A549 (cell line): ENCODE measurements around the gene ITGB2. TPM values are rescaled to one million over a fixed set of nuclear protein-coding genes. Genes with fewer than 3 reads are reported as not detected.
A peak's percentile ranks its signal among the peaks of the same experiment; 100 is the strongest.

ENCODE experiments used
- ATAC-seq, 2 experiments: fragments of 200-7000 bp in 1 of 2; fragments of >200 bp in 1 of 2; cut with Nextera tagmentation in 1 of 2; cut with Tn5 transposase in 1 of 2; 3 replicates each; pipeline versions ENCODE4 v1.8.0 to v1.9.1; 2018 to 2020; ENCODE audit warnings: mild to moderate bottlenecking in 1 of 2, moderate library complexity in 1 of 2
- CTCF ChIA-PET: fragments of 300-600 bp; sonication (Branson Sonifier 250); formaldehyde crosslinking; extraction: SDS; loops from one replicate; lab custom pipeline; 2021; ENCODE audit warnings: antibody characterized with exemption, inconsistent platforms; lab: Yijun Ruan, JAX
- POLR2A ChIA-PET: fragments of 350-600 bp; formaldehyde crosslinking; extraction: SDS; loops from one replicate; lab custom pipeline; 2021; ENCODE audit warnings: antibody characterized with exemption, inconsistent platforms; lab: Yijun Ruan, JAX
- DNase-seq, 2 experiments: peaks; one replicate each; pipeline versions ENCODE4 v3.0.0 to v3.0.0-alpha.2; 2011 to 2016; ENCODE audit warnings: low read depth in 1 of 2, low spot score in 1 of 2
- FAIRE-seq: peaks from 2 replicates; lab custom pipeline; 2011; peaks lifted over from hg19 to GRCh38; lab: Jason Lieb, UNC
- H3K27ac ChIP-seq, 2 experiments: fragments of >200 bp; sonication (Bioruptor Twin); formaldehyde crosslinking; 3 replicates each; pipeline ENCODE4 v1.5.1; 2016 to 2017
- H3K4me1 ChIP-seq: fragments of >200 bp; sonication (Bioruptor Twin); formaldehyde crosslinking; 3 replicates; pipeline ENCODE4 v1.6.1; 2016
- H3K4me2 ChIP-seq: fragments of >200 bp; sonication (Bioruptor Twin); formaldehyde crosslinking; 3 replicates; pipeline ENCODE4 v1.6.1; 2016
- H3K4me3 ChIP-seq: fragments of >200 bp; sonication (Bioruptor Twin); formaldehyde crosslinking; 3 replicates; pipeline ENCODE4 v1.5.1; 2016
- H3K9me3 ChIP-seq: fragments of >200 bp; sonication (Bioruptor Twin); formaldehyde crosslinking; 3 replicates; pipeline ENCODE4 v1.6.1; 2016
- BHLHE40 ChIP-seq: IDR thresholded peaks from 2 replicates; pipeline ENCODE4 v1.6.1; 2012; ENCODE audit warnings: low read depth, low read length, inconsistent platforms
- CBX2 ChIP-seq: fragments of 200-600 bp; sonication (generic); IDR thresholded peaks from 2 replicates; pipeline ENCODE4 v1.6.1; 2016; ENCODE audit warnings: low read depth, mild to moderate bottlenecking, borderline replicate concordance
- CEBPB ChIP-seq, 2 experiments: fragments of >200 bp in 1 of 2; sonication (Bioruptor Twin) in 1 of 2; formaldehyde crosslinking in 1 of 2; IDR thresholded peaks; 2 replicates each; pipeline ENCODE4 v1.6.1; 2012 to 2016
- EP300 ChIP-seq, 2 experiments: fragments of >200 bp; sonication (Bioruptor Twin); formaldehyde crosslinking; IDR thresholded peaks; 2 replicates in 1 of 2; 3 replicates in 1 of 2; pipeline ENCODE4 v1.6.1; 2016 to 2017
- FOSL2 ChIP-seq, 2 experiments: fragments of 450-650 bp in 1 of 2; fragments of >200 bp in 1 of 2; sonication (Bioruptor Twin) in 1 of 2; formaldehyde crosslinking; IDR thresholded peaks; 2 replicates each; pipeline versions ENCODE4 v1.5.0 to v1.6.1; 2016 to 2020; ENCODE audit warnings: mild to moderate bottlenecking in 1 of 2, moderate library complexity in 1 of 2
- FOXS1 ChIP-seq: fragments of 250-450 bp; sonication (Bioruptor Pico); IDR thresholded peaks from 2 replicates; pipeline ENCODE4 v1.5.0; 2020; ENCODE audit warnings: mild to moderate bottlenecking, moderate library complexity
- HDAC2 ChIP-seq: fragments of 200-600 bp; sonication (generic); IDR thresholded peaks from 2 replicates; pipeline ENCODE4 v1.6.1; 2016
- JUNB ChIP-seq: fragments of >200 bp; sonication (Bioruptor Twin); formaldehyde crosslinking; IDR thresholded peaks from 2 replicates; pipeline ENCODE4 v1.6.1; 2016
- KDM1A ChIP-seq: fragments of 200-600 bp; sonication (generic); IDR thresholded peaks from 2 replicates; pipeline ENCODE4 v1.6.1; 2016; ENCODE audit warnings: low read depth, mild to moderate bottlenecking
- KDM5A ChIP-seq: fragments of 200-600 bp; sonication (generic); IDR thresholded peaks from 2 replicates; pipeline ENCODE4 v1.6.1; 2016; ENCODE audit warnings: antibody characterized with exemption, mild to moderate bottlenecking
- MAFK ChIP-seq: fragments of 450-650 bp; IDR thresholded peaks from 2 replicates; pipeline ENCODE4 v1.6.1; 2014; ENCODE audit not compliant: partially characterized antibody
- MAZ ChIP-seq: fragments of 150-350 bp; IDR thresholded peaks from 2 replicates; pipeline ENCODE4 v1.6.1; 2014; ENCODE audit warnings: antibody characterized with exemption, low read depth, low read length, borderline replicate concordance
- NPAS2 ChIP-seq: fragments of 250-450 bp; sonication (Bioruptor Pico); IDR thresholded peaks from 2 replicates; pipeline ENCODE4 v1.8.0; 2022; ENCODE audit warnings: mild to moderate bottlenecking, moderate library complexity, borderline replicate concordance
- POLR2A ChIP-seq: IDR thresholded peaks from 2 replicates; pipeline ENCODE4 v1.6.1; 2012; ENCODE audit warnings: mild to moderate bottlenecking, low read length
- RAD21 ChIP-seq, 2 experiments: fragments of >200 bp in 1 of 2; sonication (Bioruptor Twin) in 1 of 2; formaldehyde crosslinking in 1 of 2; IDR thresholded peaks in 1 of 2; conservative IDR thresholded peaks in 1 of 2; 2 replicates in 1 of 2; 3 replicates in 1 of 2; pipeline ENCODE4 v1.6.1; 2012 to 2018; ENCODE audit warnings: inconsistent platforms in 1 of 2
- RNF2 ChIP-seq: fragments of 200-600 bp; sonication (generic); IDR thresholded peaks from 2 replicates; pipeline ENCODE4 v1.6.1; 2016; ENCODE audit warnings: low read depth, mild to moderate bottlenecking, antibody characterized with exemption, moderate library complexity, borderline replicate concordance
- SMC3 ChIP-seq: fragments of >200 bp; sonication (Bioruptor Twin); formaldehyde crosslinking; IDR thresholded peaks from 3 replicates; pipeline ENCODE4 v1.6.1; 2018; ENCODE audit warnings: inconsistent platforms
- WGBS: methylation state at CpG from one replicate; pipeline ENCODE4 v1.1.6; 2017; ENCODE audit errors: missing lambda C conversion rate; 5-methylcytosine and 5-hydroxymethylcytosine counted together
- polyA plus RNA-seq, 4 experiments: library from polyadenylated mRNA; depleted of rRNA in 3 of 4; stranded (reverse); fragments of >200 nt; fragmentation: RNase III in 1 of 4; extraction: RNeasy Plus Mini Kit Qiagen cat#74134 plus additional on column Dnase treatment in 1 of 4; gene quantifications; 2 replicates in 3 of 4; 3 replicates in 1 of 4; pipeline ENCODE4 v1.2.3, GENCODE V29; 2011 to 2017
- TF ChIP-seq, protein P1 (sequence below): IDR thresholded peaks from 2 replicates; pipeline ENCODE4 v1.6.1; 2012; ENCODE audit warnings: low read depth, borderline replicate concordance
- TF ChIP-seq, protein P2 (sequence below): fragments of >200 bp; sonication (Bioruptor Twin); formaldehyde crosslinking; IDR thresholded peaks from 3 replicates; pipeline ENCODE4 v1.6.1; 2016
- TF ChIP-seq, protein P3 (sequence below): fragments of 250-450 bp; sonication (Bioruptor Pico); IDR thresholded peaks from 2 replicates; pipeline ENCODE4 v1.5.0; 2020; ENCODE audit warnings: low read depth, mild to moderate bottlenecking, moderate library complexity
- TF ChIP-seq, protein P4 (sequence below): fragments of >200 bp; sonication (Bioruptor Twin); formaldehyde crosslinking; IDR thresholded peaks from 3 replicates; pipeline ENCODE4 v1.5.1; 2016
- TF ChIP-seq, protein P5 (sequence below): fragments of 450-650 bp; IDR thresholded peaks from 2 replicates; pipeline ENCODE4 v1.6.1; 2014; ENCODE audit warnings: antibody characterized with exemption
- TF ChIP-seq, protein P6 (sequence below): fragments of 200-600 bp; sonication (generic); IDR thresholded peaks from 2 replicates; pipeline ENCODE4 v1.6.1; 2016; ENCODE audit warnings: antibody characterized with exemption, mild to moderate bottlenecking, moderate library complexity
- TF ChIP-seq, protein P7 (sequence below): fragments of >200 bp; sonication (Bioruptor Twin); formaldehyde crosslinking; IDR thresholded peaks from 2 replicates; pipeline ENCODE4 v1.6.1; 2016
- TF ChIP-seq, protein P8 (sequence below): fragments of 150-350 bp; IDR thresholded peaks from 2 replicates; pipeline ENCODE4 v1.6.1; 2014; ENCODE audit warnings: low read depth, mild to moderate bottlenecking, low read length
- TF ChIP-seq, protein P9 (sequence below): IDR thresholded peaks from 2 replicates; pipeline ENCODE4 v1.6.1; 2012

The ITGB2 gene
- polyA plus RNA-seq, 2 of the 4 experiments (the other 2 are of a cell fraction) = 0.46 to 0.59 TPM

DNA sequence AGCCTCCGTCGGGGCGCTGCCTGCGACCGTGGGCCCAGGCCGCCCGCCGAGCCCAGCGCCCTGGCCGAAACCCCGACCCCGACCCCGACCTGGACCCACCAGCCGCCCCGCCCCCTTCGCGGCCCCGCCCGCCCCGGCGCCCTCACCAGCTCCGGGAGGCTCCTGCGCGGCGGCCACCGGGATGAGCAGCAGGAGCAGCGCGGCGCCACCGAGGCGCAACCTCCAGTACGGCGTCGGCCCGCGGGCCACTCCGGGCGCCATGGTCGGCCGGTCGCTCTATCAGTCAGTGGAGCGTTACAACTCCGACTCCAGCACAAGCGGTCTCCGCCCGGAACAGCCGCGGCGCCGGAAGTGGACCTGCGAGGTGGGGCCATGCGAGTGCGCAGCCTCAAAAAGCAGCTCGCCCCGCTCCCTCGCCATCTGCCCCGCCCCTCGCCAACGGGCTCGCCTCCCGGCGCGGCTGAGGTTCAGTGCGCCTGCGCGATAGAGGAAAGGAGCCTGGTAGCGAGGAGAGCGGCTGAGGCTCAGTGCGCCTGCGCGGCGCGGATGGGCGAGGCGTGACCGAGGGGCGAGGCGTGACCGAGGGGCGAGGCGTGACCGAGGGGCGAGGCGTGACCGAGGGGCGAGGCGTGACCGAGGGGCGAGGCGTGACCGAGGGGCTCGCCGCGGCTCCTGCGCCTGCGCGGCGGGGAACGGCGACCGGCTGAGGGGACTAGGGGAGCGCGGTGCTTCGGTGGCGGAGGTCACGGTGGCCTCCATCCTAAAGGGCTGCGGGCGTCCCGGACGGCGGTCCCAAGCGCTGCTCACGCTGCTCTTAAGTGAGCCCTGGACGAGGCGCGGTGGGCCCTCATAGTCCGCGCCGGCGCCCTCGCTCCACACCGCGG lies 47.1 kb downstream of the ITGB2 start, which contains the start of gene PTTG1IP:
PTTG1IP (minus strand) TSS at position 335 of the 884 bp plus-strand sequence; CDS start at position 261, 74 bp downstream.
- Histone ChIP-seq H3K9me3 (no peaks in the 10 kb centered on the region), H3K4me3 (peak within 1 kb of the TSS; percentile 86), H3K27ac (peak within 1 kb of the TSS; percentile 92 to 97), H3K4me1 (peaks cover 52% of the 10 kb centered on the region), H3K4me2 (peak within 1 kb of the TSS; percentile 99)
- DNase-seq (peak; percentile 93 to 95), FAIRE-seq (no peak), ATAC-seq (peak; percentile 73 to 78)
- 20% methylated on average over 1 of the region's 123 CpGs for WGBS
- CTCF ChIA-PET = interaction anchor here (0.8 to 2.7 kb wide), 4 partner anchors 54 to 80 kb away, joined by 3 to 7 read pairs (median 4); no protein-coding TSS in a partner anchor
- POLR2A ChIA-PET = interaction anchor here (0.6 to 2.3 kb wide), 11 partner anchors 9 to 1010 kb away, joined by 3 to 28 read pairs (median 3); partner anchors contain the start of genes SLX9, SUMO3 and UBE2G2
- TF ChIP-seq, protein P1, sequence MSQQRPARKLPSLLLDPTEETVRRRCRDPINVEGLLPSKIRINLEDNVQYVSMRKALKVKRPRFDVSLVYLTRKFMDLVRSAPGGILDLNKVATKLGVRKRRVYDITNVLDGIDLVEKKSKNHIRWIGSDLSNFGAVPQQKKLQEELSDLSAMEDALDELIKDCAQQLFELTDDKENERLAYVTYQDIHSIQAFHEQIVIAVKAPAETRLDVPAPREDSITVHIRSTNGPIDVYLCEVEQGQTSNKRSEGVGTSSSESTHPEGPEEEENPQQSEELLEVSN = peak; percentile 39; the same call in 1 of the 2 replicates
- TF ChIP-seq CBX2 (no peak), RAD21 (conservative IDR thresholded peaks at IDR 0.05 in 1 of 2, IDR thresholded peaks at IDR 0.05 in 1 of 2) (no peak), EP300 (IDR thresholded peaks at IDR 0.05) (no peak), FOXS1 (no peak), MAFK (no peak), CEBPB (IDR thresholded peaks at IDR 0.05) (no peak), KDM1A (no peak), NPAS2 (CRISPR knock-in tag) (no peak), HDAC2 (no peak), RNF2 (no peak), BHLHE40 (0 out of 2 replicates have a peak, but pooled peaks have one; percentile 32), KDM5A (no peak), POLR2A (peak; percentile 79), SMC3 (no peak), FOSL2 (IDR thresholded peaks at IDR 0.05) (no peak), FOSL2 (CRISPR knock-in tag; IDR thresholded peaks at IDR 0.05) (no peak), MAZ (no peak), JUNB (no peak)
- TF ChIP-seq, protein P2, sequence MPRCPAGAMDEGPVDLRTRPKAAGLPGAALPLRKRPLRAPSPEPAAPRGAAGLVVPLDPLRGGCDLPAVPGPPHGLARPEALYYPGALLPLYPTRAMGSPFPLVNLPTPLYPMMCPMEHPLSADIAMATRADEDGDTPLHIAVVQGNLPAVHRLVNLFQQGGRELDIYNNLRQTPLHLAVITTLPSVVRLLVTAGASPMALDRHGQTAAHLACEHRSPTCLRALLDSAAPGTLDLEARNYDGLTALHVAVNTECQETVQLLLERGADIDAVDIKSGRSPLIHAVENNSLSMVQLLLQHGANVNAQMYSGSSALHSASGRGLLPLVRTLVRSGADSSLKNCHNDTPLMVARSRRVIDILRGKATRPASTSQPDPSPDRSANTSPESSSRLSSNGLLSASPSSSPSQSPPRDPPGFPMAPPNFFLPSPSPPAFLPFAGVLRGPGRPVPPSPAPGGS = peak; percentile 59; the same call in 1 of the 3 replicates
- TF ChIP-seq, protein P3, sequence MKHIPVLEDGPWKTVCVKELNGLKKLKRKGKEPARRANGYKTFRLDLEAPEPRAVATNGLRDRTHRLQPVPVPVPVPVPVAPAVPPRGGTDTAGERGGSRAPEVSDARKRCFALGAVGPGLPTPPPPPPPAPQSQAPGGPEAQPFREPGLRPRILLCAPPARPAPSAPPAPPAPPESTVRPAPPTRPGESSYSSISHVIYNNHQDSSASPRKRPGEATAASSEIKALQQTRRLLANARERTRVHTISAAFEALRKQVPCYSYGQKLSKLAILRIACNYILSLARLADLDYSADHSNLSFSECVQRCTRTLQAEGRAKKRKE = no peak
- TF ChIP-seq, protein P4, sequence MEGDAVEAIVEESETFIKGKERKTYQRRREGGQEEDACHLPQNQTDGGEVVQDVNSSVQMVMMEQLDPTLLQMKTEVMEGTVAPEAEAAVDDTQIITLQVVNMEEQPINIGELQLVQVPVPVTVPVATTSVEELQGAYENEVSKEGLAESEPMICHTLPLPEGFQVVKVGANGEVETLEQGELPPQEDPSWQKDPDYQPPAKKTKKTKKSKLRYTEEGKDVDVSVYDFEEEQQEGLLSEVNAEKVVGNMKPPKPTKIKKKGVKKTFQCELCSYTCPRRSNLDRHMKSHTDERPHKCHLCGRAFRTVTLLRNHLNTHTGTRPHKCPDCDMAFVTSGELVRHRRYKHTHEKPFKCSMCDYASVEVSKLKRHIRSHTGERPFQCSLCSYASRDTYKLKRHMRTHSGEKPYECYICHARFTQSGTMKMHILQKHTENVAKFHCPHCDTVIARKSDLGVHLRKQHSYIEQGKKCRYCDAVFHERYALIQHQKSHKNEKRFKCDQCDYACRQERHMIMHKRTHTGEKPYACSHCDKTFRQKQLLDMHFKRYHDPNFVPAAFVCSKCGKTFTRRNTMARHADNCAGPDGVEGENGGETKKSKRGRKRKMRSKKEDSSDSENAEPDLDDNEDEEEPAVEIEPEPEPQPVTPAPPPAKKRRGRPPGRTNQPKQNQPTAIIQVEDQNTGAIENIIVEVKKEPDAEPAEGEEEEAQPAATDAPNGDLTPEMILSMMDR = no peak
- TF ChIP-seq, protein P5, sequence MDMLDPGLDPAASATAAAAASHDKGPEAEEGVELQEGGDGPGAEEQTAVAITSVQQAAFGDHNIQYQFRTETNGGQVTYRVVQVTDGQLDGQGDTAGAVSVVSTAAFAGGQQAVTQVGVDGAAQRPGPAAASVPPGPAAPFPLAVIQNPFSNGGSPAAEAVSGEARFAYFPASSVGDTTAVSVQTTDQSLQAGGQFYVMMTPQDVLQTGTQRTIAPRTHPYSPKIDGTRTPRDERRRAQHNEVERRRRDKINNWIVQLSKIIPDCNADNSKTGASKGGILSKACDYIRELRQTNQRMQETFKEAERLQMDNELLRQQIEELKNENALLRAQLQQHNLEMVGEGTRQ = no peak
- TF ChIP-seq, protein P6, sequence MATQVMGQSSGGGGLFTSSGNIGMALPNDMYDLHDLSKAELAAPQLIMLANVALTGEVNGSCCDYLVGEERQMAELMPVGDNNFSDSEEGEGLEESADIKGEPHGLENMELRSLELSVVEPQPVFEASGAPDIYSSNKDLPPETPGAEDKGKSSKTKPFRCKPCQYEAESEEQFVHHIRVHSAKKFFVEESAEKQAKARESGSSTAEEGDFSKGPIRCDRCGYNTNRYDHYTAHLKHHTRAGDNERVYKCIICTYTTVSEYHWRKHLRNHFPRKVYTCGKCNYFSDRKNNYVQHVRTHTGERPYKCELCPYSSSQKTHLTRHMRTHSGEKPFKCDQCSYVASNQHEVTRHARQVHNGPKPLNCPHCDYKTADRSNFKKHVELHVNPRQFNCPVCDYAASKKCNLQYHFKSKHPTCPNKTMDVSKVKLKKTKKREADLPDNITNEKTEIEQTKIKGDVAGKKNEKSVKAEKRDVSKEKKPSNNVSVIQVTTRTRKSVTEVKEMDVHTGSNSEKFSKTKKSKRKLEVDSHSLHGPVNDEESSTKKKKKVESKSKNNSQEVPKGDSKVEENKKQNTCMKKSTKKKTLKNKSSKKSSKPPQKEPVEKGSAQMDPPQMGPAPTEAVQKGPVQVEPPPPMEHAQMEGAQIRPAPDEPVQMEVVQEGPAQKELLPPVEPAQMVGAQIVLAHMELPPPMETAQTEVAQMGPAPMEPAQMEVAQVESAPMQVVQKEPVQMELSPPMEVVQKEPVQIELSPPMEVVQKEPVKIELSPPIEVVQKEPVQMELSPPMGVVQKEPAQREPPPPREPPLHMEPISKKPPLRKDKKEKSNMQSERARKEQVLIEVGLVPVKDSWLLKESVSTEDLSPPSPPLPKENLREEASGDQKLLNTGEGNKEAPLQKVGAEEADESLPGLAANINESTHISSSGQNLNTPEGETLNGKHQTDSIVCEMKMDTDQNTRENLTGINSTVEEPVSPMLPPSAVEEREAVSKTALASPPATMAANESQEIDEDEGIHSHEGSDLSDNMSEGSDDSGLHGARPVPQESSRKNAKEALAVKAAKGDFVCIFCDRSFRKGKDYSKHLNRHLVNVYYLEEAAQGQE = no peak
- TF ChIP-seq, protein P7, sequence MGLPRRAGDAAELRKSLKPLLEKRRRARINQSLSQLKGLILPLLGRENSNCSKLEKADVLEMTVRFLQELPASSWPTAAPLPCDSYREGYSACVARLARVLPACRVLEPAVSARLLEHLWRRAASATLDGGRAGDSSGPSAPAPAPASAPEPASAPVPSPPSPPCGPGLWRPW = no peak
- TF ChIP-seq, protein P8, sequence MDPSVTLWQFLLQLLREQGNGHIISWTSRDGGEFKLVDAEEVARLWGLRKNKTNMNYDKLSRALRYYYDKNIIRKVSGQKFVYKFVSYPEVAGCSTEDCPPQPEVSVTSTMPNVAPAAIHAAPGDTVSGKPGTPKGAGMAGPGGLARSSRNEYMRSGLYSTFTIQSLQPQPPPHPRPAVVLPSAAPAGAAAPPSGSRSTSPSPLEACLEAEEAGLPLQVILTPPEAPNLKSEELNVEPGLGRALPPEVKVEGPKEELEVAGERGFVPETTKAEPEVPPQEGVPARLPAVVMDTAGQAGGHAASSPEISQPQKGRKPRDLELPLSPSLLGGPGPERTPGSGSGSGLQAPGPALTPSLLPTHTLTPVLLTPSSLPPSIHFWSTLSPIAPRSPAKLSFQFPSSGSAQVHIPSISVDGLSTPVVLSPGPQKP = no peak
- TF ChIP-seq, protein P9, sequence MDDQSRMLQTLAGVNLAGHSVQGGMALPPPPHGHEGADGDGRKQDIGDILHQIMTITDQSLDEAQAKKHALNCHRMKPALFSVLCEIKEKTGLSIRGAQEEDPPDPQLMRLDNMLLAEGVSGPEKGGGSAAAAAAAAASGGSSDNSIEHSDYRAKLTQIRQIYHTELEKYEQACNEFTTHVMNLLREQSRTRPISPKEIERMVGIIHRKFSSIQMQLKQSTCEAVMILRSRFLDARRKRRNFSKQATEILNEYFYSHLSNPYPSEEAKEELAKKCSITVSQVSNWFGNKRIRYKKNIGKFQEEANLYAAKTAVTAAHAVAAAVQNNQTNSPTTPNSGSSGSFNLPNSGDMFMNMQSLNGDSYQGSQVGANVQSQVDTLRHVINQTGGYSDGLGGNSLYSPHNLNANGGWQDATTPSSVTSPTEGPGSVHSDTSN = no peak
